HG03575 (cell line): ENCODE results near the gene TLL2.

Source experiments
- ATAC-seq: cut with Tn5 transposase; IDR thresholded peaks from one replicate; pipeline ENCODE4 v1.9.1; 2021; ENCODE audit not compliant: unreplicated experiment, insufficient number of reproducible peaks, low FRiP score; ENCODE audit errors: extremely low read depth

The TLL2 gene

GRCh38 chr10:96482815-96483588 is 30.7 kb downstream of the TLL2 start:
- no peak for ATAC-seq

GRCh38 chr10:96478355-96478754 is 35.4 kb downstream of the TLL2 start:
- no peak for ATAC-seq

- ATAC-seq = no peak
Measured at GRCh38 chr10:96473866-96474265, 39.9 kb downstream of the TLL2 start.

- ATAC-seq = no peak
Measured at GRCh38 chr10:96470116-96470743, 43.5 kb downstream of the TLL2 start.

- ATAC-seq = no peak
Measured at GRCh38 chr10:96468845-96469244, 44.9 kb downstream of the TLL2 start.

GRCh38 chr10:96465599-96465998 is 48.1 kb downstream of the TLL2 start:
- no peak for ATAC-seq

GRCh38 chr10:96463562-96463961 is 50.2 kb downstream of the TLL2 start:
- ATAC-seq = no peak

GRCh38 chr10:96462606-96463151 is 51.0 kb downstream of the TLL2 start:
- no peak for ATAC-seq

GRCh38 chr10:96460316-96460715 is 53.4 kb downstream of the TLL2 start:
- no peak for ATAC-seq

- ATAC-seq = no peak
Measured at GRCh38 chr10:96457341-96457740, 56.4 kb downstream of the TLL2 start.

GRCh38 chr10:96456296-96456840 is 57.4 kb downstream of the TLL2 start:
- ATAC-seq = no peak

- ATAC-seq = no peak
Measured at GRCh38 chr10:96453856-96454583, 59.7 kb downstream of the TLL2 start.

- no peak for ATAC-seq
Measured at GRCh38 chr10:96452494-96453153, 61.1 kb downstream of the TLL2 start.

GRCh38 chr10:96450529-96451207 is 63.1 kb downstream of the TLL2 start:
- no peak for ATAC-seq

- no peak for ATAC-seq
Measured at GRCh38 chr10:96448558-96448957, 65.2 kb downstream of the TLL2 start.

- ATAC-seq = no peak
Measured at GRCh38 chr10:96448021-96448457, 65.7 kb downstream of the TLL2 start.

GRCh38 chr10:96446966-96447596 is 66.6 kb downstream of the TLL2 start:
- ATAC-seq = no peak
